Brain microvascular endothelial cell (primary cell): Measurements from ENCODE around the gene RIIAD1.

ENCODE experiments used
- DNase-seq: peaks from one replicate; pipeline ENCODE4 v3.0.0-alpha.2; 2020
- H3K27ac ChIP-seq: fragments of 250-450 bp; sonication (Bioruptor Pico); 2 replicates; pipeline ENCODE4 v1.5.1; 2020; ENCODE audit warnings: mild to moderate bottlenecking, moderate library complexity
- H3K27me3 ChIP-seq: fragments of 250-450 bp; sonication (Bioruptor Pico); replicated peaks from 2 replicates; pipeline ENCODE4 v1.5.1; 2020; ENCODE audit warnings: mild to moderate bottlenecking
- H3K36me3 ChIP-seq: fragments of 250-450 bp; sonication (Bioruptor Pico); replicated peaks from 2 replicates; pipeline ENCODE4 v1.5.1; 2020; ENCODE audit warnings: mild to moderate bottlenecking
- H3K4me3 ChIP-seq: 2 replicates; pipeline ENCODE4 v1.5.1; 2011; ENCODE audit warnings: low read depth, mild to moderate bottlenecking, control low read depth, low read length, moderate library complexity
- in situ Hi-C: cut with HindIII; loops from 2 replicates; pipeline ENCODE4 v1.10.0; 2017; ENCODE audit warnings: low sequenced_read_pairs, low pct_ligation_motif_present
- TF ChIP-seq, protein P1 (sequence below): IDR thresholded peaks from 2 replicates; pipeline ENCODE4 v1.5.1; 2011; ENCODE audit warnings: low read depth, mild to moderate bottlenecking, moderate library complexity, low read length, control low read depth, inconsistent platforms; ENCODE audit errors: missing control alignments

Gene RIIAD1

DNA sequence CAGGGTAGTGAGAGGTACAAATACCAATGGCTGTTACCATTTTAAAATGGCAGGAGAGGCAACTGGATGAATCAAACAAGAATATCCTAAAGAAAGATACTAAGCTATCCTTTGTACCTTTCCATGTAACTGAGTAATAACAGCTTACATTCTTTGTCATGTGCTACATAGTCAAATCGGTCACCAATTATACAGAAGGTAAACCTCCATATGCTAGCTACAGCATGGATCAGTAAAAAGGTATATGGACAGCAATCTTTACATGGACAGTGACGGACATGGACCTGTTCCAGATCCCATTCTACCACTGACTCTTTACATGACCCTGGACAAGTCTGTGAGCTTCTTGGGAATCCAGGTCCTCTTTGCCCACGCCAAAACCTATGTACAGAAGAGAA lies 55.3 kb downstream of the RIIAD1 start:
- Histone ChIP-seq H3K36me3 (no peaks in the 10 kb centered on the region), H3K27ac (no peak overlapping the region), H3K27me3 (no peaks in the 10 kb centered on the region), H3K4me3 (no peak overlapping the region)
- in situ Hi-C loops, result no loop called here
- no peak for DNase-seq
- TF ChIP-seq, protein P1, sequence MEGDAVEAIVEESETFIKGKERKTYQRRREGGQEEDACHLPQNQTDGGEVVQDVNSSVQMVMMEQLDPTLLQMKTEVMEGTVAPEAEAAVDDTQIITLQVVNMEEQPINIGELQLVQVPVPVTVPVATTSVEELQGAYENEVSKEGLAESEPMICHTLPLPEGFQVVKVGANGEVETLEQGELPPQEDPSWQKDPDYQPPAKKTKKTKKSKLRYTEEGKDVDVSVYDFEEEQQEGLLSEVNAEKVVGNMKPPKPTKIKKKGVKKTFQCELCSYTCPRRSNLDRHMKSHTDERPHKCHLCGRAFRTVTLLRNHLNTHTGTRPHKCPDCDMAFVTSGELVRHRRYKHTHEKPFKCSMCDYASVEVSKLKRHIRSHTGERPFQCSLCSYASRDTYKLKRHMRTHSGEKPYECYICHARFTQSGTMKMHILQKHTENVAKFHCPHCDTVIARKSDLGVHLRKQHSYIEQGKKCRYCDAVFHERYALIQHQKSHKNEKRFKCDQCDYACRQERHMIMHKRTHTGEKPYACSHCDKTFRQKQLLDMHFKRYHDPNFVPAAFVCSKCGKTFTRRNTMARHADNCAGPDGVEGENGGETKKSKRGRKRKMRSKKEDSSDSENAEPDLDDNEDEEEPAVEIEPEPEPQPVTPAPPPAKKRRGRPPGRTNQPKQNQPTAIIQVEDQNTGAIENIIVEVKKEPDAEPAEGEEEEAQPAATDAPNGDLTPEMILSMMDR, result no peak

DNA sequence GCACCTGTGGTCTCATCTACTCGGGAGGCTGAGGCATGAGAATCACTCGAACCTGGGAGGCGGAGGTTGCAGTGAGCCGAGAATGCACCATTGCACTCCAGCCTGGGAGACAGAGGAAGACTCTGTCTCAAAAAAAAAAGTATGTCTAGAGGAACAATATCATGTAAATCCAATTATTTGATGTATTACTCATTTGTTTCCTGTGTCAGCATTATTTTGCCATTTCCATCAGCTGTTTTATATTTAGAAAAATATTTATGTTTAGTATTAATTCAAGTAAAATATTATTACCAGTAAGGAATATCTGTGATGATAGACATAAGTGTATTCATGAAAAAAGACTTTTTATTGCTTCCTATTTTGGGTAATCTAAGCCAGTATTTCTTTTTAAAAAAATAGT lies 56.0 kb downstream of the RIIAD1 start:
- no peak for DNase-seq
- no peaks in the 10 kb centered on the region for H3K27me3 ChIP-seq
- no peak overlapping the region for H3K27ac ChIP-seq
- in situ Hi-C loops, result no loop called here
- no peaks in the 10 kb centered on the region for H3K36me3 ChIP-seq
- H3K4me3 ChIP-seq, result no peak overlapping the region
- TF ChIP-seq, protein P1, result no peak
